ENCODE data around the gene MCRS1. TPM values are rescaled to one million over a fixed set of nuclear protein-coding genes. Genes with fewer than 3 reads are reported as not detected.

The MCRS1 gene
- total and polyA plus RNA-seq, 5 donors: 72.3 to 115 (median 83.9) TPM

DNA sequence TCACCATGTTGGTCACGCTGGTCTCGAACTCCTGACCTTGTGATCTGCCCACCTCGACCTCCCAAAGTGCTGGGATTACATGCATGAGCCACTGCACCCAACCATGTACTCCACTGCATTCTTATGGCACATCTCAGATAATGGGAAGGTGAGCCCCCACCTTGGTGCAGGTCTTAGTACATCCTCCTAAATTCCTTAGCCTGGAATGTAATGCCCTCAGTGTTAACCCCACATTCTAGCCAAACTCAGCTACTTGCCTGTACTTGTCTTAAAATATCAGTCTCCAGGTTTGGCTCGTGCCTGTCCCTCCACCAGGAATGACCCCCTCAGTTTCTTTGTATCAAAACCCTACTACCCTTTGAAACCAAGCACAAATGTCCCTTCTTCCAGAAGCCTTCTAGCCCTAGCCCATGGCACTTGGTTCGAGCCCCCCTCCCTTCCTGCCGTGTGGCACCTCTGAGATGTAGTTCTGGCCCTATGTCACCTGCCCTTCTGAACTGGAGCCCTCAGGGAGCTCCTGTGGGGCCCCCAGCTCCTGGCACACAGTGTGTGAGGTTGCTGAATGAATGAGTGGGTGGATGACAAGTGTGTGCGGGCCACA is 20.8 kb downstream of the MCRS1 start:
- Histone ChIP-seq H3K4me3 (ENCODE audit: low read length) (no peak overlapping the region), H3K9me3 (ENCODE audit: control insufficient read depth, low read length) (no peaks in the 10 kb centered on the region), H3K4me1 (ENCODE audit: control insufficient read depth, insufficient read depth, low read length) (peaks cover 4% of the 10 kb centered on the region), H3K27me3 (ENCODE audit: control insufficient read depth, insufficient read depth) (no peaks in the 10 kb centered on the region), H3K27ac (ENCODE audit: low read length) (no peak overlapping the region)
- DNase-seq (no peak), ATAC-seq (no peak)
- intact Hi-C loops (cut with DNase I): no loop called here
- WGBS: 86% methylated on average over 7 of the region's 7 CpGs

DNA sequence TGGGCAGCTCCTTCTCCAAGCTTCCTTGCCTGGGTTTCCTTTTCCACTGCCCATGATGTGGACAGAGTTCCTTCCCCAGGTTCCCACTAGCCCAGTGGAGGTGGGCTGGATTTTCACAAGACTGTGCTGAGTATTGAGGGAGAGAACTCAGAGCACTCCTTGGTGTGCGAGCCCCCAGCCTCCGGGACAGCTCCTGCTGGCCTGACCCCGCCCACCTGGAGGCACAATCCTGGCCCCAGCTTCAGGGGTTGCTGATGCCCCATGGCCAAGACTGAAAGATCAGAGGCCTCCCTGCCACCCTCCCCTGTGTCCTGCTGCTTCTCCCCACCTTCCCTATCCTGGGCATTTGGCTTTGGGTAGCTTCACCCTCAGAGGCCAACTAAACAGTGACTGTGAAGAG is 21.5 kb downstream of the MCRS1 start:
- ATAC-seq: no peak
- H3K4me1 ChIP-seq (ENCODE audit: control insufficient read depth, insufficient read depth, low read length): peaks cover 4% of the 10 kb centered on the region
- DNase-seq: no peak
- no peak overlapping the region for H3K27ac ChIP-seq (ENCODE audit: low read length)
- no peak overlapping the region for H3K4me3 ChIP-seq (ENCODE audit: low read length)
- H3K27me3 ChIP-seq (ENCODE audit: control insufficient read depth, insufficient read depth): no peaks in the 10 kb centered on the region
- H3K9me3 ChIP-seq (ENCODE audit: control insufficient read depth, low read length): no peaks in the 10 kb centered on the region
- WGBS: 79% methylated on average over 3 of the region's 3 CpGs
- intact Hi-C loops (cut with DNase I): no loop called here

DNA sequence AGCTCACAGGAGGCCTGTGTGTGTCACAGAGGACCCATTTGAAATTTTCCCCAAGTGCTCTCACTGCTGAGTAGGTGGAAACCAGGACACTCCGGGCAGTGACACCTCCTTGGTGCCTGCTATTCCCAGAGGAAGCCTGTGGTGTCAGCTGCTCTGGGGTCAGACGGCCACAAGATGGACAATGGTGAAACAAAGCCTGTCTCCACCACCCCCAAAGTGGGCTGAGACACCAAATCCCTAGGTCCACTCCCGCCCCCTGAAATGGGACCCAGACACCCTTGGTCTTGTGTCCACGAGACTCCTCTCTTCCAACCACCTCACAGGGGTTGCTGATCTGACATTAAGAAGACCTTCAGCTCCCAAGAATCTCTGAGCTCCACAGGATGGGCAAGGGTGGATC is 22.1 kb downstream of the MCRS1 start:
- H3K9me3 ChIP-seq (ENCODE audit: control insufficient read depth, low read length): no peaks in the 10 kb centered on the region
- no peak for DNase-seq
- no peak for ATAC-seq
- no peaks in the 10 kb centered on the region for H3K27me3 ChIP-seq (ENCODE audit: control insufficient read depth, insufficient read depth)
- H3K4me3 ChIP-seq (ENCODE audit: low read length): no peak overlapping the region
- WGBS: 80% methylated on average over 4 of the region's 4 CpGs
- intact Hi-C loops (cut with DNase I): no loop called here
- no peak overlapping the region for H3K27ac ChIP-seq (ENCODE audit: low read length)
- peaks cover 4% of the 10 kb centered on the region for H3K4me1 ChIP-seq (ENCODE audit: control insufficient read depth, insufficient read depth, low read length)

DNA sequence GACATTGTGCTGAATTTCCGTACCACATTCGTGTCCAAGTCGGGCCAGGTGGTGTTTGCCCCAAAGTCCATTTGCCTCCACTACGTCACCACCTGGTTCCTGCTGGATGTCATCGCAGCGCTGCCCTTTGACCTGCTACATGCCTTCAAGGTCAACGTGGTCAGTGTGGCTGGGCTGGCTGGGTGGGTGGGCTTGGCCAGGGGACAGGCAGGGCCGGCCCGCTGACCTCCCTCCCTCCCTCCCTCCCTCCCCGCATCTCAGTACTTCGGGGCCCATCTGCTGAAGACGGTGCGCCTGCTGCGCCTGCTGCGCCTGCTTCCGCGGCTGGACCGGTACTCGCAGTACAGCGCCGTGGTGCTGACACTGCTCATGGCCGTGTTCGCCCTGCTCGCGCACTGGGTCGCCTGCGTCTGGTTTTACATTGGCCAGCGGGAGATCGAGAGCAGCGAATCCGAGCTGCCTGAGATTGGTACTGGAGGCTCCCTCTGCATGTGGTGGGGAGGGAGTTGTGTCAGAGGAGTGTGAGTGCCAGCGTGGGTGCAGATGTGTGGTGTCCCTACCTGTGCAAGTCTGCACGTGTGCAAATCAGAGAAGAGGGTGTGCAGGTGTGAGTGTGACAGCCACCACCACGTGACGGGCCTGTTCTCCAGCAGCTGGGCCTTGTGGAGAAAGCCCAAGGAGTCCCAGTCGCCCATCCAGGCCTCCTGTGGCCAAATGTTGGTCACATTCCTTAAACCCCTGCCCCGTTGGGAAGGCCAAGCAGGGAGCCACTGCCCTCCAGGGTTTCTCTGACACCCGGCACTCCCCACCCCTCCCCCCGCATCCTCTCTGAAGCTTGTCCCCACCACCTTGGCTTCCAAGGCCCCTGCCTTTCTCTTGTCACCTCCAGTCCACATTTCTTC is 23.8 kb downstream of the MCRS1 start:
- Histone ChIP-seq H3K4me3 (ENCODE audit: low read length) (no peak overlapping the region), H3K27ac (ENCODE audit: low read length) (no peak overlapping the region), H3K27me3 (ENCODE audit: control insufficient read depth, insufficient read depth) (no peaks in the 10 kb centered on the region), H3K4me1 (ENCODE audit: control insufficient read depth, insufficient read depth, low read length) (peaks cover 4% of the 10 kb centered on the region), H3K9me3 (ENCODE audit: control insufficient read depth, low read length) (no peaks in the 10 kb centered on the region)
- intact Hi-C loops (cut with DNase I): no loop called here
- 25% methylated on average over 39 of the region's 39 CpGs for WGBS
- ATAC-seq (no peak), DNase-seq (no peak)

DNA sequence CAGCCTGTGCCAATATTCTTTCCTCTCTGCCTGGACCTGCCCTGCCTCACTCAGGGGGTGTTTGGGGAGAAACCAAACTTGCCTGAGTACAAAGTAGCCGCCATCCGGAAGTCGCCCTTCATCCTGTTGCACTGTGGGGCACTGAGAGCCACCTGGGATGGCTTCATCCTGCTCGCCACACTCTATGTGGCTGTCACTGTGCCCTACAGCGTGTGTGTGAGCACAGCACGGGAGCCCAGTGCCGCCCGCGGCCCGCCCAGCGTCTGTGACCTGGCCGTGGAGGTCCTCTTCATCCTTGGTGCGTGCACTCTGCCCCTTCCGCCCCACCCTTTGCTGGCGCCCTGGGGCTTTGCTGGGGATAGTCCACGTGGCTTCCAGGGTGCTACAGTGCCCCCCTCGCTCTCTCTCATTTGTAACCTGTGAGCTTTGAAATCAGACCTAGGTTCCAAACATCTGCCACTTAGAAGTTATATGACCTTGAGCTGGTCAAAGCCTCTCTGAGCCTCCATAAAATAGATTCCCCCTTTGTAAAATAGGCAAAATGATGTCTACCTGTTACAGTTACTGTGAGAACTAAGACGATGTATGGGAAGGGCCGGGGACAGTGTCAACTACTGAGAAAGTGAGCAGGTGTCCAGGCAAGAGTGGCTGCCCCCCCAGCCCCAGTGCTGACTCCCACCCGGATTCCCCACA is 24.6 kb downstream of the MCRS1 start:
- Histone ChIP-seq H3K4me1 (ENCODE audit: control insufficient read depth, insufficient read depth, low read length) (peaks cover under 1% of the 10 kb centered on the region), H3K27ac (ENCODE audit: low read length) (no peak overlapping the region), H3K9me3 (ENCODE audit: control insufficient read depth, low read length) (no peaks in the 10 kb centered on the region), H3K27me3 (ENCODE audit: control insufficient read depth, insufficient read depth) (no peaks in the 10 kb centered on the region), H3K4me3 (ENCODE audit: low read length) (no peak overlapping the region)
- ATAC-seq (no peak), DNase-seq (no peak)
- 66% methylated on average over 20 of the region's 20 CpGs for WGBS
- intact Hi-C loops (cut with DNase I): no loop called here

DNA sequence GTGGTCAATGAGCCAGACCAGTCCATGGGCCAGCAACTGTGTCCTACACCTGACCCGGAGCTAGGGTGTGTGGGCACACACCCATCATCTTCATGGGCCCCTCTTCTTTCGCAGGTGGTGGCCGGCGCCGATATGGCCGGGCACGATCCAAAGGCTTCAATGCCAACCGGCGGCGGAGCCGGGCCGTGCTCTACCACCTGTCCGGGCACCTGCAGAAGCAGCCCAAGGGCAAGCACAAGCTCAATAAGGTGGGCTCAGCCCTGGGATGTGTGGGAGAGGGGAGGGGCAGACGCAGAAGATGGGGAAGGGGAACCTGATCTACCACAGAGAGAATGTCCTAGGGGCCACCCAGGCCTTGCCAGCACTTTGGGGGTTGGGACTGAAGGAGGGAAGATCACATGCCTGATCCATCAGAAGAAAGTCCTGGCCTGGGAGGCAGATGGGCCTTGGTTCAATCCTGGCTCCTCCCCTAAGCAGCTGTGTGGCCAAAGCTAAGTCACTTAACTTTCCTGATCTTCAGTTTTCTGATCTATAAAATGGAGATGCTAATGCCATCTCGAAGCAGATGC is 25.3 kb downstream of the MCRS1 start:
- H3K27me3 ChIP-seq (ENCODE audit: control insufficient read depth, insufficient read depth): no peaks in the 10 kb centered on the region
- no peak overlapping the region for H3K27ac ChIP-seq (ENCODE audit: low read length)
- WGBS: 96% methylated on average over 15 of the region's 15 CpGs
- ATAC-seq: no peak
- H3K4me1 ChIP-seq (ENCODE audit: control insufficient read depth, insufficient read depth, low read length): no peaks in the 10 kb centered on the region
- intact Hi-C loops (cut with DNase I): no loop called here
- no peak for DNase-seq
- H3K9me3 ChIP-seq (ENCODE audit: control insufficient read depth, low read length): no peaks in the 10 kb centered on the region
- H3K4me3 ChIP-seq (ENCODE audit: low read length): no peak overlapping the region

DNA sequence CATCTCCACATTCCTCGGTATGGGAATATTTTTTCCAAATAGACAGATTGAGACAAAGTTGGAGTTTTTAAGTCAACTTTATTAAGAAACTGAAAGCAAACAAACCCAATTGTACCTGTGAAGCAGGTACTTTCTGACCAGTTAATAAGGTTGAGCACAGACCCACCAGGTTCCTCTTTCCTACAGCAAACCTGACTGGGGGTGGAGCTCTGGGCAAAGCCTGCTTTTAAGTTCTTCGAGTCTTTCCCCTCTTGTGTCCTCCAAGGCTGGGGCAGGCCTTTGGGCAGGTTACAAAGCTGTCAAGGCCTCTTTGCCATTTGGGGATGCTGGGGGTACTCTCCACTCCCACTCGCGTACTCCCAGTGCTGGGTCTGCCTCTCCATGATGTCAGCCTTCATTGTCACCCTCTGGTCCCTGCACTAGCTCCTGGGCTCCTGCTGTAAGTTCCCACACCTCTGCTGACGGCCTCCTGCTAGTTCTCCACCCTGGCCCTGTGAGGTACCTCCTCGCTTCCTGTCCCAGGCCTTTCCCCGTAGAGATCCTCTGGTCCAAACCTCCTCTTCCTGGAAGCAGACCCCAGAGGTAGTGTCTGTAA is 25.9 kb downstream of the MCRS1 start:
- WGBS: 84% methylated on average over 7 of the region's 7 CpGs
- Histone ChIP-seq H3K4me3 (ENCODE audit: low read length) (no peak overlapping the region), H3K4me1 (ENCODE audit: control insufficient read depth, insufficient read depth, low read length) (no peaks in the 10 kb centered on the region), H3K27ac (ENCODE audit: low read length) (no peak overlapping the region), H3K9me3 (ENCODE audit: control insufficient read depth, low read length) (no peaks in the 10 kb centered on the region), H3K27me3 (ENCODE audit: control insufficient read depth, insufficient read depth) (no peaks in the 10 kb centered on the region)
- intact Hi-C loops (cut with DNase I): no loop called here
- ATAC-seq: no peak
- DNase-seq: no peak

DNA sequence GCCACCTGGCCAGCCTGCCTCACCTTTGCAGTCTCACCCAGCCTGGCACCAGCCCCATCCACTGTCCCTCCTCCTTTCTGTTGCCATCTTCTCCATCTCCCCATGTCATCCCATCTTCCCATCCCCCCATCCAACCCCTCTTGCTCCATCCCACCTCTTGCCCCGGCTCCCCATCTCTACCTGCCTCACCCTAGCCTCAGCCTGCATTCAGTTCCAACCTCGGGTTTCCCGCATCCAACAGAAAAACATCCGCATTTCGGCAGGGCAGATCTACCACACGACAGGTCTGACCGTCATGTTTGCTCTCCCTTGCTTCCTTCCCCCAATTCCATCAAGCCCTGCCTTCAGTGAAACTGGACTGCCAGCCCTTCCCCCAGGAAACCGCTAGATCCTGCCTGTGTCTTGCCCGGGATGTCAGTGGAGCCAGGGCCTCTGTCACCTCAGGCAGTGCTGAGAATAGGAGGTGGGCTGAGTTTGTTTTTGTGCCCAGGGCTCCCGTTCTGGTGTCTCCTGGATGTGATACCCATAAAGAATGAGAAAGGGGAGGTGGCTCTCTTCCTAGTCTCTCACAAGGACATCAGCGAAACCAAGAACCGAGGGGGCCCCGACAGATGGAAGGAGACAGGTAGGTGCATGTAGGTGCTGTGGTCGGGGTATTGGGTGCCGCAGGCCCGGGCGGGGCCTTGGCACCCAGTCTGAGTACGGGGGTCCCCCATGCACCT is 26.6 kb downstream of the MCRS1 start:
- H3K4me1 ChIP-seq (ENCODE audit: control insufficient read depth, insufficient read depth, low read length): no peaks in the 10 kb centered on the region
- DNase-seq (no peak), ATAC-seq (no peak)
- H3K9me3 ChIP-seq (ENCODE audit: control insufficient read depth, low read length): no peaks in the 10 kb centered on the region
- H3K4me3 ChIP-seq (ENCODE audit: low read length): no peak overlapping the region
- WGBS: 83% methylated on average over 18 of the region's 18 CpGs
- intact Hi-C loops (cut with DNase I): no loop called here
- no peaks in the 10 kb centered on the region for H3K27me3 ChIP-seq (ENCODE audit: control insufficient read depth, insufficient read depth)
- H3K27ac ChIP-seq (ENCODE audit: low read length): no peak overlapping the region

DNA sequence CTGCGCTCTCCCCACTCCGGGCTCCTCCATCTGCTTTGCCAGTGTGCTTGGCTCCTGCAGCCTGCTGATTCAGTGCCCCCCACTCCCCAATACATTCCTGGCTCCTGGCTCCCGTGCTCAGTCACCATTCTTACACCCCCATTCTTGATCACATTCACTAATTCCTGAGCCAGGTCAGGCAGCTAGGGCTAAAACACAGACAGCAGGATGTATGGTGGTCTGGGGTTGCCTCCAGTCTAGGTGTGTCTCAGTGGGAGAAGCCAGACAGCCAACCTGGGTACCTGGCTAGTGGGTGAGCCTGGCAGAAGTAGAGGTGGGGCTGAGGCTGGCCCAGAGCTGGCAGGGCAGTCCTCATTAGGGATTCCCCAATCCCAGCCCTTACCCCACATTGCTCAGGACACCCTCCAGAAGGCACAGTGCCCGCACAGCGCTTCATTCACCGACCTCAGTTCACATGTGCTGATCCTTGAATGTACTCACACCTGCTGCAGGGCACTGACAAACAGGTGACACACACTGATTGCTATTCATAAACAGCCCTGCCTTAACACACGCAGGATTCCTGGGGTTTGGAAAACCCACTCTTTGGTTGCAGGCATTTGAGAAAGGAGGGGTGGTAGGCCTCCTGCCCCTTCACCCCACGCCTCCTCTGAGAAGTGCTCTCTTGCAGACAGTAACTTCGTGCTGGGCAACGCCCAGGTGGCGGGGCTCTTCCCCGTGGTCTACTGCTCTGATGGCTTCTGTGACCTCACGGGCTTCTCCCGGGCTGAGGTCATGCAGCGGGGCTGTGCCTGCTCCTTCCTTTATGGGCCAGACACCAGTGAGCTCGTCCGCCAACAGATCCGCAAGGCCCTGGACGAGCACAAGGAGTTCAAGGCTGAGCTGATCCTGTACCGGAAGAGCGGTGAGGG is 27.5 kb downstream of the MCRS1 start:
- no peak overlapping the region for H3K4me3 ChIP-seq (ENCODE audit: low read length)
- 76% methylated on average over 21 of the region's 21 CpGs for WGBS
- H3K9me3 ChIP-seq (ENCODE audit: control insufficient read depth, low read length): no peaks in the 10 kb centered on the region
- intact Hi-C loops (cut with DNase I): no loop called here
- ATAC-seq: no peak
- H3K27ac ChIP-seq (ENCODE audit: low read length): no peak overlapping the region
- no peak for DNase-seq
- no peaks in the 10 kb centered on the region for H3K4me1 ChIP-seq (ENCODE audit: control insufficient read depth, insufficient read depth, low read length)
- no peaks in the 10 kb centered on the region for H3K27me3 ChIP-seq (ENCODE audit: control insufficient read depth, insufficient read depth)

All from right cardiac atrium (tissue), 5 donors.